Measurements from ENCODE around the gene DCAF17.
A peak's percentile ranks its signal among the peaks of the same experiment; 100 is the strongest.

DCAF17 gene

GRCh38 chr2:171434013-171434989 lies at the start of gene DCAF17 (continued):
- TF ChIP-seq ZSCAN4 (tag by site-specific recombination; IDR thresholded peaks at IDR 0.05), result no peak
- TF ChIP-seq KLF8 (tag by site-specific recombination; IDR thresholded peaks at IDR 0.05), result peak; percentile 70
- peak; percentile 85 for TF ChIP-seq HIC1 (tag by site-specific recombination; IDR thresholded peaks at IDR 0.05)
- TF ChIP-seq HOXC10 (CRISPR knock-in tag; IDR thresholded peaks at IDR 0.05), result 0 out of 2 replicates have a peak, but pooled peaks have one; percentile 66
- peak; percentile 58 for TF ChIP-seq YY1 (tag by site-specific recombination; IDR thresholded peaks at IDR 0.05)
- TF ChIP-seq ZNF558 (tag by site-specific recombination; IDR thresholded peaks at IDR 0.05), result no peak
- TF ChIP-seq ZBTB8A (tag by site-specific recombination; IDR thresholded peaks at IDR 0.05), result peak; percentile 95
- peak; percentile 77 for TF ChIP-seq ZFHX2 (tag by site-specific recombination; conservative IDR thresholded peaks at IDR 0.05)
- TF ChIP-seq ZNF76 (tag by site-specific recombination; IDR thresholded peaks at IDR 0.05; ENCODE audit: borderline replicate concordance, low read depth), result peak; percentile 95
- TF ChIP-seq GLIS2 (tag by site-specific recombination; IDR thresholded peaks at IDR 0.05), result peak; percentile 93; the same call in 1 of the 2 replicates
- TF ChIP-seq ZNF10 (tag by site-specific recombination; IDR thresholded peaks at IDR 0.05), result 0 out of 2 replicates have a peak, but pooled peaks have one; percentile 32
- TF ChIP-seq ZNF623 (tag by site-specific recombination; IDR thresholded peaks at IDR 0.05), result no peak
- peak; percentile 69; the same call in 1 of the 2 replicates for TF ChIP-seq ZFP69B (tag by site-specific recombination; IDR thresholded peaks at IDR 0.05)
- TF ChIP-seq ZNF629 (tag by site-specific recombination; IDR thresholded peaks at IDR 0.05), result peak; percentile 28; the same call in 1 of the 2 replicates
- no peak for TF ChIP-seq ZNF707 (tag by site-specific recombination; IDR thresholded peaks at IDR 0.05)
- TF ChIP-seq OVOL3 (tag by site-specific recombination; IDR thresholded peaks at IDR 0.05), result 0 out of 2 replicates have a peak, but pooled peaks have one; percentile 38
- TF ChIP-seq ZNF16 (tag by site-specific recombination; IDR thresholded peaks at IDR 0.05; ENCODE audit: low read depth), result 0 out of 2 replicates have a peak, but pooled peaks have one; percentile 34
- TF ChIP-seq ZNF391 (tag by site-specific recombination; IDR thresholded peaks at IDR 0.05; ENCODE audit: borderline replicate concordance, low read depth), result peak; percentile 65; the same call in 1 of the 2 replicates
- peak; percentile 79; the same call in 1 of the 2 replicates for TF ChIP-seq ZNF449 (tag by site-specific recombination; IDR thresholded peaks at IDR 0.05)
- TF ChIP-seq ZNF501 (tag by site-specific recombination; IDR thresholded peaks at IDR 0.05), result peak; percentile 48; the same call in 1 of the 2 replicates
- peak; percentile 33; the same call in 1 of the 2 replicates for TF ChIP-seq PRDM10 (tag by site-specific recombination; IDR thresholded peaks at IDR 0.05)
- peak; percentile 54; the same call in 1 of the 2 replicates for TF ChIP-seq SP7 (tag by site-specific recombination; IDR thresholded peaks at IDR 0.05)
- no peak for TF ChIP-seq ZNF580 (tag by site-specific recombination; IDR thresholded peaks at IDR 0.05)
- TF ChIP-seq ZNF513 (tag by site-specific recombination; IDR thresholded peaks at IDR 0.05), result no peak
- TF ChIP-seq EGR2 (tag by site-specific recombination; IDR thresholded peaks at IDR 0.05; ENCODE audit: low read depth), result peak; percentile 53

All from HEK293 (cell line).